ENCODE results near the gene IL20RA.

- TF ChIP-seq CTCF (IDR thresholded peaks at IDR 0.05) (no peak), POLR2A (IDR thresholded peaks at IDR 0.05) (no peak)
Measured at GRCh38 chr6:137084865-137085617, 40.3 kb upstream of the IL20RA start.

Measured in thyroid gland (tissue), 4 donors.